BJ (cell line): ENCODE results near the gene KIAA1586. TPM values are rescaled to one million over a fixed set of nuclear protein-coding genes. Genes with fewer than 3 reads are reported as not detected.
"Not testable (repeated sequence)": the region's sequence is repeated elsewhere in the genome, so short reads cannot be mapped to it uniquely, and the experiment has no call there.

Experiments
- CTCF ChIA-PET: fragments of 350-600 bp; formaldehyde crosslinking; extraction: SDS; loops from one replicate; lab custom pipeline; 2021; ENCODE audit warnings: antibody characterized with exemption, inconsistent platforms; lab: Yijun Ruan, JAX
- POLR2A ChIA-PET: fragments of 300-600 bp; sonication (Branson Sonifier 250); formaldehyde crosslinking; extraction: SDS; loops from one replicate; lab custom pipeline; 2021; ENCODE audit warnings: antibody characterized with exemption; lab: Charles Lee
- DNase-seq: peaks from one replicate; pipeline ENCODE4 v3.0.0-alpha.2; 2011; ENCODE audit warnings: low read depth
- H3K27me3 ChIP-seq: 2 replicates; pipeline ENCODE4 v1.6.0; 2011; ENCODE audit warnings: low read length; ENCODE audit not compliant: control insufficient read depth, insufficient read depth
- H3K36me3 ChIP-seq: 2 replicates; pipeline ENCODE4 v1.5.1; 2011; ENCODE audit warnings: low read length; ENCODE audit not compliant: control insufficient read depth, insufficient read depth
- H3K4me3 ChIP-seq: 2 replicates; pipeline ENCODE4 v1.5.1; 2011; ENCODE audit warnings: low read depth, mild to moderate bottlenecking, control low read depth, low read length
- polyA plus RNA-seq: library from polyadenylated mRNA; depleted of rRNA; stranded (reverse); fragments of >200 nt; gene quantifications from 2 replicates; pipeline ENCODE4 v1.2.3, GENCODE V29; 2011
- TF ChIP-seq, protein P1 (sequence below): IDR thresholded peaks from 2 replicates; pipeline ENCODE4 v1.5.1; 2011; ENCODE audit warnings: low read depth, mild to moderate bottlenecking, control low read depth, inconsistent platforms, low read length, moderate library complexity; ENCODE audit not compliant: insufficient read depth

Gene KIAA1586
- polyA plus RNA-seq, 1 experiment = 2.3 TPM

DNA sequence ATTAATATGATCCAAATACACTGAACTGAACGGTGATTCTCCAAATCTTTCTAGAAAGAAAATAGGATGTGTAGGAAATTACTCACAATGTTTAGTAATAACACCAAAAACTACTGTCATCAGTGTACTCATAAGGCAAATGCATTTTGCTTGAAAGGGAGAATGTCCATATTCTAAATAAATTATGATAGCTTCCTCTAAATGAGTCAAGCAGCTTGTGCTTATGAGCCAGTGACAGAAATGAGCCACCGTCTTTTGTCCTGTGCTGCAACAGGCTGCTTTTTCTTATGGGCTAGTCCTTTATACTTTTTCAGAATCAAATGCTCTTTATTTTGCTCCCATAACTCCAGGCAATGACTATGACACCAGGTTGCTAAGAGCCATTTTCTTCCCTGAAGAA lies 39.0 kb downstream of the KIAA1586 start:
- POLR2A ChIA-PET = no interaction called here
- TF ChIP-seq, protein P1, sequence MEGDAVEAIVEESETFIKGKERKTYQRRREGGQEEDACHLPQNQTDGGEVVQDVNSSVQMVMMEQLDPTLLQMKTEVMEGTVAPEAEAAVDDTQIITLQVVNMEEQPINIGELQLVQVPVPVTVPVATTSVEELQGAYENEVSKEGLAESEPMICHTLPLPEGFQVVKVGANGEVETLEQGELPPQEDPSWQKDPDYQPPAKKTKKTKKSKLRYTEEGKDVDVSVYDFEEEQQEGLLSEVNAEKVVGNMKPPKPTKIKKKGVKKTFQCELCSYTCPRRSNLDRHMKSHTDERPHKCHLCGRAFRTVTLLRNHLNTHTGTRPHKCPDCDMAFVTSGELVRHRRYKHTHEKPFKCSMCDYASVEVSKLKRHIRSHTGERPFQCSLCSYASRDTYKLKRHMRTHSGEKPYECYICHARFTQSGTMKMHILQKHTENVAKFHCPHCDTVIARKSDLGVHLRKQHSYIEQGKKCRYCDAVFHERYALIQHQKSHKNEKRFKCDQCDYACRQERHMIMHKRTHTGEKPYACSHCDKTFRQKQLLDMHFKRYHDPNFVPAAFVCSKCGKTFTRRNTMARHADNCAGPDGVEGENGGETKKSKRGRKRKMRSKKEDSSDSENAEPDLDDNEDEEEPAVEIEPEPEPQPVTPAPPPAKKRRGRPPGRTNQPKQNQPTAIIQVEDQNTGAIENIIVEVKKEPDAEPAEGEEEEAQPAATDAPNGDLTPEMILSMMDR = no peak
- DNase-seq = no peak
- CTCF ChIA-PET = no interaction called here
- Histone ChIP-seq H3K27me3 (no peaks in the 10 kb centered on the region), H3K4me3 (no peak overlapping the region), H3K36me3 (no peaks in the 10 kb centered on the region)

DNA sequence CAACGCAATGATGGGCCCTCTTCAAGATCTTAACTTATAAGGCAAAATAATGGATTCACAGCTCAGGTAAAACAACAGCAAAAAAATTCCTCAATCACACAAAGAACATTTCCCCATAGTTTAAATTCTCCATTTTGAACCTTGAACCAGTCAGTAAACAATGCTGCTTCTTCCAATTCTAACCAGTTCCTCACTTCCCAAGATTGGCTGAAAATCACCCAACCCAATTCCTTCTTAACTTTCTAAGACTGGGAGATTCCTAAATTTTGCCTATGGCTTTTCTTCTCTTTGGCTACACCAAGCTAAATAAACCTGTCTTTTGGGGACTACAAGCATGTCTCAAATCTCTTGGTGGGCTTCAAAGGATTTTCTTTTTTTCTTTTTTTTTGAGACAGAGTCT lies 40.4 kb downstream of the KIAA1586 start:
- H3K27me3 ChIP-seq = no peaks in the 10 kb centered on the region
- DNase-seq = no peak
- TF ChIP-seq, protein P1 = no peak
- no peaks in the 10 kb centered on the region for H3K36me3 ChIP-seq
- CTCF ChIA-PET = interaction anchor here (0.6 kb wide), 1 partner anchor 230 kb away, joined by 3 read pairs; the partner anchor contains the start of gene PRIM2
- POLR2A ChIA-PET = no interaction called here
- H3K4me3 ChIP-seq = no peak overlapping the region

GRCh38 chr6:57087916-57088315 lies 41.4 kb downstream of the KIAA1586 start:
- TF ChIP-seq, protein P1 = no peak
- no peaks in the 10 kb centered on the region for H3K36me3 ChIP-seq
- ChIA-PET CTCF (no interaction called here), POLR2A (no interaction called here)
- no peaks in the 10 kb centered on the region for H3K27me3 ChIP-seq
- H3K4me3 ChIP-seq = no peak overlapping the region
- DNase-seq = no peak

- Histone ChIP-seq H3K36me3 (no peaks in the 10 kb centered on the region), H3K27me3 (no peaks in the 10 kb centered on the region), H3K4me3 (peak overlapping the region; percentile 34)
- no peak for DNase-seq
- TF ChIP-seq, protein P1 = no peak
- CTCF ChIA-PET = interaction anchor here (0.9 kb wide), 1 partner anchor 11 kb away, joined by 3 read pairs; no protein-coding TSS in a partner anchor
- POLR2A ChIA-PET = no interaction called here
Observed at GRCh38 chr6:57089265-57089664, 42.8 kb downstream of the KIAA1586 start.

GRCh38 chr6:57089687-57090457 lies 43.4 kb downstream of the KIAA1586 start, which contains the start of gene ZNF451:
TSS of gene ZNF451 (plus strand) at chr6:57090188. CDS start at chr6:57090254, 66 bp downstream.
- ChIA-PET CTCF (interaction anchor here (0.9 kb wide), 1 partner anchor 11 kb away, joined by 3 read pairs; no protein-coding TSS in a partner anchor), POLR2A (no interaction called here)
- DNase-seq = peak; percentile 81
- TF ChIP-seq, protein P1 = no peak
- Histone ChIP-seq H3K27me3 (no peaks in the 10 kb centered on the region), H3K36me3 (no peaks in the 10 kb centered on the region), H3K4me3 (peak within 1 kb of the TSS; percentile 62)

GRCh38 chr6:57090458-57091067 lies 44.1 kb downstream of the KIAA1586 start:
- CTCF ChIA-PET, H3K4me3 ChIP-seq, H3K36me3 ChIP-seq, POLR2A ChIA-PET, DNase-seq, H3K27me3 ChIP-seq: not testable (repeated sequence)

- DNase-seq, H3K36me3 ChIP-seq, CTCF ChIA-PET, POLR2A ChIA-PET, H3K27me3 ChIP-seq: not testable (repeated sequence)
- H3K4me3 ChIP-seq = peak overlapping the region; percentile 26; the same call in 1 of the 2 replicates
Observed at GRCh38 chr6:57091375-57091774, 44.9 kb downstream of the KIAA1586 start.
